K562 (cell line): ENCODE results near the gene CUL2. TPM values are rescaled to one million over a fixed set of nuclear protein-coding genes. Genes with fewer than 3 reads are reported as not detected.

Experiments
- BHLHE40 ChIP-seq: IDR thresholded peaks from 2 replicates; pipeline ENCODE4 v1.6.1; 2011; ENCODE audit warnings: low read length, improper control_type of control experiment
- CBX5 ChIP-seq: IDR thresholded peaks from 2 replicates; pipeline ENCODE4 v1.6.1; 2014; ENCODE audit warnings: low read depth, borderline replicate concordance
- CEBPB ChIP-seq: fragments of 450-650 bp; IDR thresholded peaks from 2 replicates; pipeline ENCODE4 v1.6.1; 2016; ENCODE audit warnings: missing genetic modification characterization, missing compliant biosample characterization
- CREB3L1 ChIP-seq: fragments of 450-650 bp; IDR thresholded peaks from 2 replicates; pipeline ENCODE4 v1.6.1; 2014; ENCODE audit warnings: low read depth, mild to moderate bottlenecking, moderate library complexity, borderline replicate concordance
- FOXJ3 ChIP-seq: sonication (generic); formaldehyde crosslinking; IDR thresholded peaks from 2 replicates; pipeline ENCODE4 v1.4.0; 2020; ENCODE audit warnings: mild to moderate bottlenecking, missing genetic modification reagents
- GTF2F1 ChIP-seq: IDR thresholded peaks from 2 replicates; pipeline ENCODE4 v1.6.1; 2011; ENCODE audit warnings: low read depth, low read length, improper control_type of control experiment
- PPARD ChIP-seq: fragments of 250-450 bp; sonication (Bioruptor Pico); IDR thresholded peaks from 2 replicates; pipeline ENCODE4 v1.8.0; 2022; ENCODE audit warnings: inconsistent platforms, mild to moderate bottlenecking, moderate library complexity
- RAD21 ChIP-seq, 2 experiments: fragments of 250-450 bp in 1 of 2; fragments of 450-650 bp in 1 of 2; sonication (Bioruptor Pico) in 1 of 2; formaldehyde crosslinking in 1 of 2; IDR thresholded peaks in 1 of 2; conservative IDR thresholded peaks in 1 of 2; 2 replicates each; pipeline versions ENCODE4 v1.4.0 to v1.8.0; 2020 to 2022; ENCODE audit warnings: mild to moderate bottlenecking in 2 of 2, moderate library complexity in 1 of 2
- SAP30 ChIP-seq: fragments of 200-600 bp; sonication (generic); IDR thresholded peaks from 2 replicates; pipeline ENCODE4 v1.6.1; 2012; ENCODE audit warnings: borderline replicate concordance, low read depth, mild to moderate bottlenecking, moderate library complexity, low read length, control low read depth, inconsistent platforms; ENCODE audit not compliant: insufficient read depth, poor library complexity, severe bottlenecking
- SFPQ ChIP-seq: fragments of 200-400 bp; formaldehyde crosslinking; IDR thresholded peaks from 2 replicates; pipeline ENCODE4 v1.6.1; 2017; ENCODE audit warnings: mild to moderate bottlenecking, low read depth, low read length, moderate library complexity
- TSC22D4 ChIP-seq: fragments of 450-650 bp; IDR thresholded peaks from 2 replicates; pipeline ENCODE4 v1.6.1; 2016; ENCODE audit warnings: missing genetic modification characterization, missing biosample characterization, control low read depth
- USF2 ChIP-seq: sonication (generic); formaldehyde crosslinking; IDR thresholded peaks from 2 replicates; pipeline ENCODE4 v1.5.0; 2020; ENCODE audit warnings: missing genetic modification reagents
- XRCC3 ChIP-seq: fragments of 450-650 bp; IDR thresholded peaks from 2 replicates; pipeline ENCODE4 v1.6.1; 2017; ENCODE audit warnings: mild to moderate bottlenecking, moderate library complexity
- ZC3H11A ChIP-seq: IDR thresholded peaks from 2 replicates; pipeline ENCODE4 v1.6.1; 2012; ENCODE audit warnings: low read depth, low read length, improper control_type of control experiment
- ZFP30 ChIP-seq: fragments of 250-450 bp; sonication (Bioruptor Pico); IDR thresholded peaks from 2 replicates; pipeline ENCODE4 v1.8.0; 2022; ENCODE audit warnings: moderate library complexity, mild to moderate bottlenecking, inconsistent platforms, borderline replicate concordance
- ZNF644 ChIP-seq: fragments of 200-800 bp; sonication (Bioruptor generic); IDR thresholded peaks from 2 replicates; pipeline ENCODE4 v1.6.1; 2016; ENCODE audit warnings: low read depth, missing genetic modification characterization, missing compliant biosample characterization
- polyA plus RNA-seq, 8 experiments: library from polyadenylated mRNA; depleted of rRNA in 4 of 8; stranded (reverse) in 5 of 8; unstranded in 3 of 8; fragments of >200 nt; fragmentation: Nextera tagmentation in 2 of 8; fragmentation: Illumina TruSeq in 1 of 8; extraction: Ambion mirVana in 2 of 8; extraction: Trizol in 1 of 8; gene quantifications; 2 replicates each; pipeline versions ENCODE4 v1.2.1 to v1.2.3, GENCODE V29; 2011 to 2014; ENCODE audit warnings: inconsistent platforms in 1 of 8, missing spikeins in 1 of 8
- total RNA-seq, 7 experiments: library from RNA; depleted of rRNA in 6 of 7; stranded (reverse); fragments of >200 nt in 6 of 7; fragmentation: Illumina TruSeq in 2 of 7; extraction: Trizol in 2 of 7; gene quantifications; 2 replicates each; pipeline versions ENCODE4 v1.2.1 to v1.2.3, GENCODE V29; 2011 to 2021; ENCODE audit warnings: low replicate concordance in 1 of 7
- TF ChIP-seq, protein P1 (sequence below), 2 experiments: fragments of 450-650 bp; IDR thresholded peaks; 2 replicates each; pipeline ENCODE4 v1.6.1; 2018; ENCODE audit warnings: mild to moderate bottlenecking in 2 of 2, low read depth in 1 of 2; ENCODE audit not compliant: partially characterized antibody in 2 of 2

The CUL2 gene
- total and polyA plus RNA-seq, 9 of the 15 experiments (the other 6 are each of a cell fraction or from before 2014, with no cell fraction given) = 17.3 to 46.3 (median 41.2) TPM

GRCh38 chr10:35126530-35127288, 36.6 kb upstream of the CUL2 start, which contains the start of gene CREM (continued):
- TF ChIP-seq, protein P1, sequence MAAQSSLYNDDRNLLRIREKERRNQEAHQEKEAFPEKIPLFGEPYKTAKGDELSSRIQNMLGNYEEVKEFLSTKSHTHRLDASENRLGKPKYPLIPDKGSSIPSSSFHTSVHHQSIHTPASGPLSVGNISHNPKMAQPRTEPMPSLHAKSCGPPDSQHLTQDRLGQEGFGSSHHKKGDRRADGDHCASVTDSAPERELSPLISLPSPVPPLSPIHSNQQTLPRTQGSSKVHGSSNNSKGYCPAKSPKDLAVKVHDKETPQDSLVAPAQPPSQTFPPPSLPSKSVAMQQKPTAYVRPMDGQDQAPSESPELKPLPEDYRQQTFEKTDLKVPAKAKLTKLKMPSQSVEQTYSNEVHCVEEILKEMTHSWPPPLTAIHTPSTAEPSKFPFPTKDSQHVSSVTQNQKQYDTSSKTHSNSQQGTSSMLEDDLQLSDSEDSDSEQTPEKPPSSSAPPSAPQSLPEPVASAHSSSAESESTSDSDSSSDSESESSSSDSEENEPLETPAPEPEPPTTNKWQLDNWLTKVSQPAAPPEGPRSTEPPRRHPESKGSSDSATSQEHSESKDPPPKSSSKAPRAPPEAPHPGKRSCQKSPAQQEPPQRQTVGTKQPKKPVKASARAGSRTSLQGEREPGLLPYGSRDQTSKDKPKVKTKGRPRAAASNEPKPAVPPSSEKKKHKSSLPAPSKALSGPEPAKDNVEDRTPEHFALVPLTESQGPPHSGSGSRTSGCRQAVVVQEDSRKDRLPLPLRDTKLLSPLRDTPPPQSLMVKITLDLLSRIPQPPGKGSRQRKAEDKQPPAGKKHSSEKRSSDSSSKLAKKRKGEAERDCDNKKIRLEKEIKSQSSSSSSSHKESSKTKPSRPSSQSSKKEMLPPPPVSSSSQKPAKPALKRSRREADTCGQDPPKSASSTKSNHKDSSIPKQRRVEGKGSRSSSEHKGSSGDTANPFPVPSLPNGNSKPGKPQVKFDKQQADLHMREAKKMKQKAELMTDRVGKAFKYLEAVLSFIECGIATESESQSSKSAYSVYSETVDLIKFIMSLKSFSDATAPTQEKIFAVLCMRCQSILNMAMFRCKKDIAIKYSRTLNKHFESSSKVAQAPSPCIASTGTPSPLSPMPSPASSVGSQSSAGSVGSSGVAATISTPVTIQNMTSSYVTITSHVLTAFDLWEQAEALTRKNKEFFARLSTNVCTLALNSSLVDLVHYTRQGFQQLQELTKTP (IDR thresholded peaks at IDR 0.05; ENCODE audit: low read depth in 1 of 2, partially characterized antibody in 2 of 2) = no peak
- peak; percentile 97 for TF ChIP-seq BHLHE40
- no peak for TF ChIP-seq ZNF644 (tag)
- TF ChIP-seq PPARD = no peak
- TF ChIP-seq USF2 = no peak
- TF ChIP-seq ZFP30 (CRISPR knock-in tag) = no peak
- TF ChIP-seq RAD21 (CRISPR knock-in tag; conservative IDR thresholded peaks at IDR 0.05 in 1 of 2, IDR thresholded peaks at IDR 0.05 in 1 of 2) = peak; percentile 62 to 78
- TF ChIP-seq CBX5 = peak; percentile 35; the same call in 1 of the 2 replicates
- no peak for TF ChIP-seq TSC22D4 (tag)
- TF ChIP-seq ZC3H11A = no peak
- no peak; the same call in 1 of the 2 replicates for TF ChIP-seq CREB3L1
- no peak for TF ChIP-seq FOXJ3 (CRISPR knock-in tag)
- no peak for TF ChIP-seq XRCC3
- no peak for TF ChIP-seq GTF2F1
- no peak for TF ChIP-seq CEBPB (tag)
- TF ChIP-seq SAP30 = no peak
- no peak for TF ChIP-seq SFPQ
